ENCODE results near the gene SYT9.

GRCh38 chr11:7300281-7300680, 48.6 kb downstream of the SYT9 start:
- TF ChIP-seq YY1 (IDR thresholded peaks at IDR 0.05; ENCODE audit: insufficient read depth, insufficient read length) (no peak), ZNF274 (IDR thresholded peaks at IDR 0.05; ENCODE audit: low read depth, low read length) (no peak)

Measured in NT2/D1 (cell line).